HCT116 (cell line): Measurements from ENCODE around the gene FRMD4A. TPM values are rescaled to one million over a fixed set of nuclear protein-coding genes. Genes with fewer than 3 reads are reported as not detected.

Source experiments
- ATAC-seq: fragments of 200-7000 bp; cut with Tn5 transposase; 2 replicates; pipeline ENCODE4 v1.9.1; 2020; ENCODE audit warnings: mild to moderate bottlenecking, moderate library complexity
- BruUV-seq: library from RNA; stranded (reverse); fragments of 400-500 nt; replicated peaks from 2 replicates; lab custom pipeline; 2021; lab: Mats Ljungman, UMichigan
- CTCF ChIA-PET: fragments of 300-600 bp; sonication (Branson Sonifier 250); formaldehyde crosslinking; loops from one replicate; lab custom pipeline; 2021; ENCODE audit warnings: antibody characterized with exemption; lab: Charles Lee
- POLR2A ChIA-PET: fragments of 300-600, 350-600 bp; sonication (Branson Sonifier 250); formaldehyde crosslinking; loops from one replicate; lab custom pipeline; 2021; ENCODE audit warnings: antibody characterized with exemption; lab: Charles Lee
- RAD21 ChIA-PET, 2 experiments: fragments of 300-600 bp; sonication (Branson Sonifier 250); formaldehyde crosslinking; loops; one replicate each; lab custom pipeline; 2023; ENCODE audit warnings: low total read pairs in 2 of 2; ENCODE audit not compliant: uncharacterized antibody in 2 of 2, unreplicated experiment in 2 of 2, low non-redundant PET in 1 of 2; lab: Charles Lee
- DNase-seq: peaks from one replicate; pipeline ENCODE4 v3.0.0-alpha.2; 2010; ENCODE audit warnings: low read depth, low spot score
- H2AFZ ChIP-seq: fragments of 200-600 bp; shearing (Covaris generic), sonication (generic); 2 replicates; pipeline ENCODE4 v1.6.1; 2017; ENCODE audit warnings: low read depth, mixed run types, mixed read lengths, antibody characterized with exemption, low read length; ENCODE audit not compliant: poor library complexity, severe bottlenecking
- H3K27ac ChIP-seq: 2 replicates; pipeline ENCODE4 v1.5.1; 2012; ENCODE audit warnings: low read depth, low read length
- H3K27me3 ChIP-seq: fragments of 200-600 bp; sonication (generic); 2 replicates; pipeline ENCODE4 v1.6.1; 2016; ENCODE audit warnings: mixed run types, low read length, mixed read lengths; ENCODE audit not compliant: insufficient read depth
- H3K36me3 ChIP-seq, 2 experiments: fragments of 200-500 bp in 1 of 2; fragments of 200-600 bp in 1 of 2; sonication (Bioruptor generic) in 1 of 2; sonication (generic) in 1 of 2; 2 replicates each; pipeline versions ENCODE4 v1.5.1 to v1.6.1; 2014 to 2016; ENCODE audit warnings: low read length in 2 of 2, inconsistent platforms in 1 of 2, mixed read lengths in 1 of 2, mixed run types in 1 of 2; ENCODE audit not compliant: insufficient read depth in 2 of 2, control insufficient read depth in 1 of 2
- H3K4me1 ChIP-seq, 2 experiments: fragments of 200-600 bp in 1 of 2; sonication (generic) in 1 of 2; 2 replicates each; pipeline versions ENCODE4 v1.5.1 to v1.6.1; 2012 to 2017; ENCODE audit warnings: low read length in 2 of 2, inconsistent platforms in 1 of 2, mild to moderate bottlenecking in 1 of 2, mixed read lengths in 1 of 2, mixed run types in 1 of 2, moderate library complexity in 1 of 2; ENCODE audit not compliant: insufficient read depth in 2 of 2, control insufficient read depth in 1 of 2
- H3K4me2 ChIP-seq: fragments of 200-600 bp; sonication (generic); 2 replicates; pipeline ENCODE4 v1.6.1; 2017; ENCODE audit warnings: mixed run types, low read length, mixed read lengths
- H3K4me3 ChIP-seq, 2 experiments: fragments of 200-600 bp in 1 of 2; sonication (generic) in 1 of 2; replicated peaks in 1 of 2; 2 replicates each; pipeline ENCODE4 v1.5.1; 2011 to 2016; ENCODE audit warnings: low read length in 2 of 2, control low read depth in 1 of 2, low read depth in 1 of 2, mild to moderate bottlenecking in 1 of 2, mixed read lengths in 1 of 2, mixed run types in 1 of 2
- H3K79me2 ChIP-seq: fragments of 200-600 bp; sonication (generic); 2 replicates; pipeline ENCODE4 v1.6.1; 2017; ENCODE audit warnings: mild to moderate bottlenecking, mixed run types, low read length, moderate library complexity, mixed read lengths; ENCODE audit not compliant: insufficient read depth
- H3K9ac ChIP-seq: fragments of 200-600 bp; sonication (generic); 2 replicates; pipeline ENCODE4 v1.6.1; 2016; ENCODE audit warnings: low read length, mixed read lengths
- H3K9me2 ChIP-seq: fragments of 200-600 bp; sonication (generic), shearing (Covaris generic); 2 replicates; pipeline ENCODE4 v1.6.1; 2017; ENCODE audit warnings: mixed run types, mild to moderate bottlenecking, moderate library complexity; ENCODE audit not compliant: insufficient read depth
- H3K9me3 ChIP-seq, 2 experiments: fragments of 200-500 bp in 1 of 2; fragments of 200-600 bp in 1 of 2; sonication (Bioruptor generic) in 1 of 2; sonication (generic) in 1 of 2; 2 replicates each; pipeline ENCODE4 v1.6.1; 2014 to 2017; ENCODE audit warnings: low read length in 2 of 2, mixed read lengths in 2 of 2, inconsistent platforms in 1 of 2, low read depth in 1 of 2, mild to moderate bottlenecking in 1 of 2, mixed run types in 1 of 2, moderate library complexity in 1 of 2; ENCODE audit not compliant: control insufficient read depth in 1 of 2, insufficient read depth in 1 of 2
- H4K20me1 ChIP-seq: fragments of 200-600 bp; sonication (generic), shearing (Covaris generic); 2 replicates; pipeline ENCODE4 v1.6.1; 2017; ENCODE audit warnings: mixed run types, mild to moderate bottlenecking, moderate library complexity; ENCODE audit not compliant: insufficient read depth
- CBX3 ChIP-seq: IDR thresholded peaks from 2 replicates; pipeline ENCODE4 v1.6.1; 2012; ENCODE audit warnings: low read depth
- CEBPB ChIP-seq: IDR thresholded peaks from 2 replicates; pipeline ENCODE4 v1.6.1; 2012; ENCODE audit warnings: low read depth
- EGR1 ChIP-seq: IDR thresholded peaks from 2 replicates; pipeline ENCODE4 v1.6.1; 2012; ENCODE audit warnings: low read depth
- ELF1 ChIP-seq: IDR thresholded peaks from 2 replicates; pipeline ENCODE4 v1.6.1; 2012; ENCODE audit warnings: low read depth, borderline replicate concordance
- EZH2 ChIP-seq: fragments of 200-600 bp; sonication (generic); IDR thresholded peaks from 2 replicates; pipeline ENCODE4 v1.6.1; 2017; ENCODE audit warnings: antibody characterized with exemption, mixed run types
- EZH2phosphoT487 ChIP-seq: fragments of 200-600 bp; IDR thresholded peaks from 2 replicates; pipeline ENCODE4 v1.6.1; 2018; ENCODE audit warnings: antibody characterized with exemption, borderline replicate concordance
- FOSL1 ChIP-seq: IDR thresholded peaks from 2 replicates; pipeline ENCODE4 v1.6.1; 2012; ENCODE audit warnings: low read depth
- MAX ChIP-seq: IDR thresholded peaks from 2 replicates; pipeline ENCODE4 v1.6.1; 2012
- POLR2AphosphoS5 ChIP-seq: IDR thresholded peaks from 2 replicates; pipeline ENCODE4 v1.6.1; 2011; ENCODE audit warnings: mild to moderate bottlenecking, low read depth, low read length, moderate library complexity
- REST ChIP-seq: IDR thresholded peaks from 2 replicates; pipeline ENCODE4 v1.6.1; 2012; ENCODE audit warnings: low read depth
- SP1 ChIP-seq: IDR thresholded peaks from 2 replicates; pipeline ENCODE4 v1.6.1; 2012; ENCODE audit warnings: low read depth
- SRF ChIP-seq: IDR thresholded peaks from 2 replicates; pipeline ENCODE4 v1.6.1; 2012; ENCODE audit warnings: low read depth
- TCF7L2 ChIP-seq: IDR thresholded peaks from 2 replicates; pipeline ENCODE4 v1.7.0; 2011; ENCODE audit warnings: borderline replicate concordance, inconsistent platforms; ENCODE audit not compliant: insufficient read depth, insufficient read length; ENCODE audit errors: extremely low read depth
- ZNF274 ChIP-seq: fragments of 200-500 bp; sonication (Bioruptor generic); IDR thresholded peaks from 2 replicates; pipeline ENCODE4 v1.6.1; 2014; ENCODE audit warnings: mild to moderate bottlenecking, low read depth, low read length, inconsistent platforms
- intact Hi-C: fragments of 100-400 bp; cut with micrococcal nuclease; formaldehyde crosslinking; loops from 2 replicates; pipeline ENCODE4 v1.10.0; 2022
- total RNA-seq: library from RNA; stranded (reverse); gene quantifications from one replicate; pipeline ENCODE4 v1.2.1, GENCODE V29; 2021; ENCODE audit not compliant: unreplicated experiment

The FRMD4A gene
- total RNA-seq, 1 experiment from 2014 or later: 0.20 TPM

- Histone ChIP-seq H2AFZ (no peak overlapping the region), H3K9ac (no peak overlapping the region), H4K20me1 (no peaks in the 10 kb centered on the region), H3K79me2 (no peaks in the 10 kb centered on the region), H3K27ac (no peak overlapping the region), H3K4me3 (no peak overlapping the region), H3K4me2 (no peak overlapping the region), H3K27me3 (no peaks in the 10 kb centered on the region), H3K9me2 (no peaks in the 10 kb centered on the region), H3K9me3 (no peaks in the 10 kb centered on the region), H3K4me1 (no peaks in the 10 kb centered on the region)
- DNase-seq (no peak), ATAC-seq (no peak)
- intact Hi-C loops: no loop called here
- ChIA-PET POLR2A (no interaction called here), RAD21 (no interaction called here)
- no TSS peak for BruUV-seq
- no peak for TF ChIP-seq FOSL1
- no peak for TF ChIP-seq REST
- no peak for TF ChIP-seq EGR1
- no peak for TF ChIP-seq SRF
- TF ChIP-seq SP1: no peak
- no peak for TF ChIP-seq ELF1
- TF ChIP-seq, all 23 proteins: peak for 0
- CTCF ChIA-PET: no interaction called here
- no peaks in the 10 kb centered on the region for H3K36me3 ChIP-seq
These were observed 587.5 kb downstream of the FRMD4A start for GRCh38 chr10:13743101-13743693.

GRCh38 chr10:13741438-13741837 lies 589.3 kb downstream of the FRMD4A start:
- ChIA-PET RAD21 (no interaction called here), CTCF (no interaction called here), POLR2A (no interaction called here)
- no peak overlapping the region for H3K27ac ChIP-seq
- no peak overlapping the region for H3K4me3 ChIP-seq
- H3K27me3 ChIP-seq: no peaks in the 10 kb centered on the region
- DNase-seq (no peak), ATAC-seq (no peak)
- no peak overlapping the region for H3K9ac ChIP-seq
- H3K36me3 ChIP-seq: no peaks in the 10 kb centered on the region
- H3K9me3 ChIP-seq: no peaks in the 10 kb centered on the region
- H4K20me1 ChIP-seq: no peaks in the 10 kb centered on the region
- no TSS peak for BruUV-seq
- no peak overlapping the region for H3K4me2 ChIP-seq
- no peak overlapping the region for H2AFZ ChIP-seq
- H3K9me2 ChIP-seq: no peaks in the 10 kb centered on the region
- no peaks in the 10 kb centered on the region for H3K4me1 ChIP-seq
- intact Hi-C loops: no loop called here
- H3K79me2 ChIP-seq: no peaks in the 10 kb centered on the region
- TF ChIP-seq MAX (no peak), FOSL1 (no peak), EZH2phosphoT487 (no peak), REST (no peak), CBX3 (no peak), POLR2AphosphoS5 (no peak), ZNF274 (no peak), SRF (no peak), EGR1 (no peak), TCF7L2 (no peak), CEBPB (no peak), EZH2 (no peak)
